ENCODE measurements around the gene TRIM17. TPM values are rescaled to one million over a fixed set of nuclear protein-coding genes. Genes with fewer than 3 reads are reported as not detected.

The TRIM17 gene
- total and polyA plus RNA-seq, 12 donors = 0.17 to 7.4 (median 0.96) TPM; not detected in 3

DNA sequence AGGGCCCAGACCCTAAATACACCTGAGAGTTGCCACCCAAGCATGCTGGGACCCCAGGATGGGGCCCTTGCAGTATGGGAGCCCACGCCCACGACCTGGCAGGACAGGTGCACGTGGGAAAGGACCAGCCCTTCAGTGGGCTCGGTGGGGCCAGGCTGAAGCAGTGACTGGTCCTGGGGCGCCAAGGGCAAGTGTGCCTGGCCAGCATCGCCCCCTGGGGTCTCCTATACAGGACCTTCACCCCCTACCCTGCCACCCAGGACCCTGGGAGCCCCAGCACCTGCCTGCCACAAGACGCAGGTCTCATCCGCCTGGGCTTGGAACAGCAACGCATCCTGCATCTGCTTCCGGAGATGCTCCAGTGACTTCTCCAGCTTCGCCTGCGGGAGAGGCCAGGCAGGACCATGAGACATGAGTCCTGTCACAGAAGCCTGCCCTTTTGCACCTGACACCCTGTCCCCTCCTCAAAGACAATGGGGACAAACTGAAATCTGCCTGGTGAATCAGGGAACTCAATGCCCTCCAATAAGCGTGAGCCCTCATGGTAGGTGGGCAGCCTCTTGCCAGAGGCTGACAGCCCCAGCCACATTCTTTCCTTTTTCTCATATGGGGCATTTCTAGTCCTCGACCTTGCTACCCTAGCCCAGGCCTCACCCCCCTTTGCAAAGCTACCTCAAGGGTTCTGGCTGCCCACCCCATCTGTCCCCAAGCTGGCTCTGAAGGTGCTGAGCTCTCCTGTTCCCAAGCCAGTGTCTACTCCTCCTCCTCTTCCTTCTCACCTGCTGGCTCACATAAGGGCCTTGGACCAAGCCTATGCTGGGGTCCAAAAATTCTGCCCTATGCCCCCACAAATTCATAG is 14.7 kb downstream of the TRIM17 start:
- no peak overlapping the region for H3K27ac ChIP-seq
- intact Hi-C loops (cut with DNase I) = no loop called here
- TF ChIP-seq POLR2A (IDR thresholded peaks at IDR 0.05) = no peak
- TF ChIP-seq, protein P1, sequence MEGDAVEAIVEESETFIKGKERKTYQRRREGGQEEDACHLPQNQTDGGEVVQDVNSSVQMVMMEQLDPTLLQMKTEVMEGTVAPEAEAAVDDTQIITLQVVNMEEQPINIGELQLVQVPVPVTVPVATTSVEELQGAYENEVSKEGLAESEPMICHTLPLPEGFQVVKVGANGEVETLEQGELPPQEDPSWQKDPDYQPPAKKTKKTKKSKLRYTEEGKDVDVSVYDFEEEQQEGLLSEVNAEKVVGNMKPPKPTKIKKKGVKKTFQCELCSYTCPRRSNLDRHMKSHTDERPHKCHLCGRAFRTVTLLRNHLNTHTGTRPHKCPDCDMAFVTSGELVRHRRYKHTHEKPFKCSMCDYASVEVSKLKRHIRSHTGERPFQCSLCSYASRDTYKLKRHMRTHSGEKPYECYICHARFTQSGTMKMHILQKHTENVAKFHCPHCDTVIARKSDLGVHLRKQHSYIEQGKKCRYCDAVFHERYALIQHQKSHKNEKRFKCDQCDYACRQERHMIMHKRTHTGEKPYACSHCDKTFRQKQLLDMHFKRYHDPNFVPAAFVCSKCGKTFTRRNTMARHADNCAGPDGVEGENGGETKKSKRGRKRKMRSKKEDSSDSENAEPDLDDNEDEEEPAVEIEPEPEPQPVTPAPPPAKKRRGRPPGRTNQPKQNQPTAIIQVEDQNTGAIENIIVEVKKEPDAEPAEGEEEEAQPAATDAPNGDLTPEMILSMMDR (IDR thresholded peaks at IDR 0.05) = no peak
- DNase-seq = peak in 1 of 7 donors; percentile 8
- WGBS, 4 donors = 90 to 96% (median 93%) methylated on average over 6 to 14 of the region's 14 CpGs
- H3K4me3 ChIP-seq = no peak overlapping the region
- peaks cover 0 to 36% of the 10 kb centered on the region in 2 donors for H3K36me3 ChIP-seq (replicated peaks in 1 of 2)
- H3K9me3 ChIP-seq (replicated peaks in 1 of 3) = no peaks in the 10 kb centered on the region
- H3K4me1 ChIP-seq (replicated peaks in 1 of 2) = peaks cover 15 to 25% of the 10 kb centered on the region in 2 donors
- no peaks in the 10 kb centered on the region for H3K27me3 ChIP-seq

DNA sequence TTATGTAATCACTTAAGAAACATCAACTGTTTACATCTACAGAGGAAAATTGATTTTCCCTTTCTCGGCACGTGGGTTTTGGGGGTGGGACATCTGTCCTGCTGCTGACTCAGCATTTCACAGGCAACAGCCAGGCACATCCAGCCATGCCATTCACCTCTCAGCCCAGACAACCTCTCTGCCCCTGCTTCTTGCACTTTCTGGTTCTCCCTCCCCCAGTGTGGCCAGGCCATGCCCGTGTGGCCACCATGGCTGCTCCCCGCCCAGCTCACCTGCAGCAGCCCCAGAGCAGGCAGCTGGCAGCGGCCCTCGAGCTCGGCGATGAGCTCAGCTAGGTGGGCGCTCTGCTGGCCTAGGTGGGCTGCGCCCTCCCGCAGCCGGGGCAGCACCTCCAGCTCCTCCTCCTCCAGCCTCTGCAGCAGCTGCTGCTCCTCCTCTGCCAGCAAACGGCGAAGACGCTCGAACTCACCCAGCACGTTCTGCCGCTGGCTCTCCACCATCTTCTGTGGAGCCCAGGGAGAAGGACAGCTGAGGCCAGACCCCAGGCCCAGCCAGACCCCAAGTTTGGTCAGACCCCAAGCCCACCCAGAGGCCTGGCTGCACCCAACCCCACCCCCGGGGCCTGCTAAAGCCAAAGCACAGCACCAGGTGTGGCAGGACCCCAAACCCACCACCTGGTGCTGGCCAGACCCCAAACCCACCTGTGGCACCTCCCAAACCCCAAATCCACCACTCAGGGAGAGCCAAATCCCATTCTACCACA is 15.8 kb downstream of the TRIM17 start:
- H3K4me3 ChIP-seq = no peak overlapping the region
- intact Hi-C loops (cut with DNase I) = no loop called here
- peak in 1 of 7 donors; percentile 11 for DNase-seq
- H3K36me3 ChIP-seq (replicated peaks in 1 of 2) = peaks cover 0 to 47% of the 10 kb centered on the region in 2 donors
- H3K4me1 ChIP-seq (replicated peaks in 1 of 2) = peaks cover 14 to 25% of the 10 kb centered on the region in 2 donors
- no peaks in the 10 kb centered on the region for H3K9me3 ChIP-seq (replicated peaks in 1 of 3)
- TF ChIP-seq, protein P1 (IDR thresholded peaks at IDR 0.05) = no peak
- no peak for TF ChIP-seq POLR2A (IDR thresholded peaks at IDR 0.05)
- 57 to 95% (median 93%) methylated on average over 2 to 19 of the region's 19 CpGs for WGBS, 4 donors
- H3K27me3 ChIP-seq = no peaks in the 10 kb centered on the region
- no peak overlapping the region for H3K27ac ChIP-seq

DNA sequence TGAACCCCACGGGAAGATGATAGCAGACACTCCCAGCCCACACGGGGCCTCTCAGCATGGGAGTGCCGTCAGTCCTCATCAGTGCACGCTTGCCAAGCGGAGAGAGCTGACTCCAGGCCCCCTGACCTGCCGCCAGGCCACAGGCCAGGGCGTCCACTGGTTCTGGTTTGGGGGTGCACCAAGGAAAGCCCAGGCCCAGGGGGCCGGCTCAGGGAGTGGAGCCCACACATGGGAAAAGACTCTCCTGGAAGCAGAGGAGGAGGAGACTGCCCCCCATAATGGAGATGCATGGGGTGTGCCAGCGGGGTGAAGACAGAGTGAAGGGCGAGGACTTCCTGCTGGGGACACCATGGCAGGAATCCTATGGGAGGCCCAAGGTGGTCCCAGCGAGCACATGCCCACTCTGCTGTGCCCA is 16.4 kb downstream of the TRIM17 start:
- H3K27ac ChIP-seq = no peak overlapping the region
- H3K4me3 ChIP-seq = no peak overlapping the region
- TF ChIP-seq, protein P1 (IDR thresholded peaks at IDR 0.05) = no peak
- TF ChIP-seq POLR2A (IDR thresholded peaks at IDR 0.05) = no peak
- H3K27me3 ChIP-seq = no peaks in the 10 kb centered on the region
- peaks cover 0 to 53% of the 10 kb centered on the region in 2 donors for H3K36me3 ChIP-seq (replicated peaks in 1 of 2)
- intact Hi-C loops (cut with DNase I) = no loop called here
- no peaks in the 10 kb centered on the region for H3K9me3 ChIP-seq (replicated peaks in 1 of 3)
- peaks cover 7 to 20% of the 10 kb centered on the region in 2 donors for H3K4me1 ChIP-seq (replicated peaks in 1 of 2)
- DNase-seq = peak in 1 of 7 donors; percentile 11
- WGBS, 4 donors = 81 to 96% (median 93%) methylated on average over 5 to 11 of the region's 11 CpGs

Data from adrenal gland (tissue), 12 donors.